Measurements from ENCODE around the gene SDK1. TPM values are rescaled to one million over a fixed set of nuclear protein-coding genes. Genes with fewer than 3 reads are reported as not detected.
A peak's percentile ranks its signal among the peaks of the same experiment; 100 is the strongest.

The SDK1 gene
- total and polyA plus RNA-seq, 11 donors: 2.2 to 5.8 (median 3.4) TPM

- Histone ChIP-seq H3K27me3 (no peaks in the 10 kb centered on the region), H3K27ac (no peak overlapping the region), H3K36me3 (no peaks in the 10 kb centered on the region), H3K9me3 (peaks cover 0 to 8% (median 0%) of the 10 kb centered on the region in 12 donors), H3K4me1 (no peaks in the 10 kb centered on the region), H3K4me3 (no peak overlapping the region)
- no peak for DNase-seq
- ATAC-seq: peak in 1 of 4 donors; percentile 55
- WGBS, 4 donors: 23 to 72% (median 54%) methylated on average over 3 of the region's 3 CpGs
- TF ChIP-seq CTCF (IDR thresholded peaks at IDR 0.05) (no peak), POLR2A (IDR thresholded peaks at IDR 0.05) (no peak)
- intact Hi-C loops (cut with DNase I): no loop called here
Observed at GRCh38 chr7:3981281-3981680, 680.2 kb downstream of the SDK1 start.

DNA sequence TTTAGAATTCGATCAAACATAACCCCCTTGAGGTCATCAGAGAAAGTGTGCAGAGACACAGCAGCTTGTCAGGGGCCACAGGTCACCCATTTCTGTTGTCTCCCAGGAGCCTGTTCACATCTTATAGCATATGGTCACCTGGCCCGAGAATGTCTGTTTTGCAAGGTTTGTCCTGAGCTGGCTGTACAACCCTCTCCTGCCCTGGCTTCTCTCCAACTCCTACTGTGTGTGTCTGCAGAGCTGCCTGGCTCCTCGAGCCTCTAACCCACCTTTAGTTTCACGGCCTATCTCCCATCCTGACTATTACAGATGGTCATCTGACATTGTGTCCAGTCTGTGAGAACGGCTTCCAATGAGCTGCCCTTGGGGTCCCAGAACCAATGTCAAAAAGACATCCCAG, 683.4 kb downstream of the SDK1 start:
- DNase-seq (no peak), ATAC-seq (no peak)
- H3K9me3 ChIP-seq: peaks cover 0 to 8% (median 0%) of the 10 kb centered on the region in 12 donors
- H3K27me3 ChIP-seq: no peaks in the 10 kb centered on the region
- H3K36me3 ChIP-seq: no peaks in the 10 kb centered on the region
- no peak overlapping the region for H3K27ac ChIP-seq
- H3K4me3 ChIP-seq: no peak overlapping the region
- intact Hi-C loops (cut with DNase I): no loop called here
- TF ChIP-seq CTCF (IDR thresholded peaks at IDR 0.05): no peak
- no peak for TF ChIP-seq POLR2A (IDR thresholded peaks at IDR 0.05)
- WGBS, 4 donors: 85 to 96% (median 88%) methylated on average over 5 of the region's 5 CpGs
- H3K4me1 ChIP-seq: no peaks in the 10 kb centered on the region

DNA sequence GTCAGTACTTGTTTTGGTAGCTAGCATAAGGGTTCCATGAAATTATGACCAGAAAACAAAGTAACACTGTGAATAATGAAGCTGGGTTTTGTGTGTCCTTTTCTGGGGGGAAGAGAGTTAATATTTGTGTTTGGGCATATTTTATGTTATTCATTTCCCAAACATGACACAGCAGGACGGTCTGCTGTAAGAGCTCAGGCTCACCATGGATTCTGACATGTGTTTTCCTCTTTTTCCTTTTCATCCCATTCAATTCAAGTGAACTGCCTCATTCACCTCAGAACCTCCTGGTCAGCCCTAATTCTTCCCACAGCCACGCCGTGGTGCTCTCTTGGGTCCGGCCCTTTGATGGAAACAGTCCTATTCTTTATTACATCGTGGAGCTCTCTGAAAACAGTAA, 685.9 kb downstream of the SDK1 start:
- no peaks in the 10 kb centered on the region for H3K27me3 ChIP-seq
- ATAC-seq: no peak
- H3K4me1 ChIP-seq: no peaks in the 10 kb centered on the region
- TF ChIP-seq CTCF (IDR thresholded peaks at IDR 0.05) (no peak), POLR2A (IDR thresholded peaks at IDR 0.05) (no peak)
- intact Hi-C loops (cut with DNase I): no loop called here
- no peak overlapping the region for H3K4me3 ChIP-seq
- H3K9me3 ChIP-seq: peaks cover 0 to 3% (median 0%) of the 10 kb centered on the region in 12 donors
- no peak overlapping the region for H3K27ac ChIP-seq
- no peaks in the 10 kb centered on the region for H3K36me3 ChIP-seq
- no peak for DNase-seq
- 82 to 92% (median 87%) methylated on average over 5 of the region's 5 CpGs for WGBS, 4 donors

DNA sequence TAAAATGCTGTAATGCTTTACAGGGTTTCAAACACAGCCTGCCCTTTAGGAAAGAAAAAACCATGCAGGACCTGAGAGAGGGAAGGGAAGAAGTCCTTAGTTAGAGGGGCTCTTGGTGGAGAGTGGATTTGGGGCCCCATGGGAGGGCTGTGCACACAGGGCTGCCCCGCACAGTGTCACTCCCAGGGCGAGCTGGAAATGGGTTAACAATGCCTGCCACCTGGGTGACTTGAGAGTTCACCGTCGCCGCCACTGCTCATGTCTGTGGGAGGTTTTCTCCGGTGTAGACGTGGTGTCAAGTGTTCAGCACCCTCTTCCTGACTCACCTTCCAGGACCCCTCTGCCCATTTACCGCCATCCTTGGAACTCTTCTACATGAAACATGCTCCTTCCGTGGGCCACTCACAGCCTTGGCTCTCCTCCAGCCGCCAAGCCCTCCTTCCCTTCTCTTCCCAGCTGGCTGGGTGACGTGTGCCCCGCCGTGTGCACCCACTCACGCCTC, 686.4 kb downstream of the SDK1 start:
- Histone ChIP-seq H3K27ac (no peak overlapping the region), H3K27me3 (no peaks in the 10 kb centered on the region), H3K4me1 (no peaks in the 10 kb centered on the region), H3K9me3 (no peaks in the 10 kb centered on the region), H3K36me3 (no peaks in the 10 kb centered on the region), H3K4me3 (no peak overlapping the region)
- TF ChIP-seq CTCF (IDR thresholded peaks at IDR 0.05) (no peak), POLR2A (IDR thresholded peaks at IDR 0.05) (no peak)
- intact Hi-C loops (cut with DNase I): no loop called here
- ATAC-seq: no peak
- DNase-seq: no peak
- 66 to 93% (median 88%) methylated on average over 14 of the region's 14 CpGs for WGBS, 4 donors
